Natural killer cell (primary cell): ENCODE measurements around the gene TACR2. TPM values are rescaled to one million over a fixed set of nuclear protein-coding genes. Genes with fewer than 3 reads are reported as not detected.

Experiments used
- ATAC-seq, 3 donors: fragments of 150-1000 bp in 2 of 3; fragments of 200-7000 bp in 1 of 3; cut with Tn5 transposase; 1 replicate in 1 of 3; 2 replicates in 2 of 3; pipeline ENCODE4 v1.10.0; 2021; ENCODE audit warnings: mild to moderate bottlenecking in 2 of 3, moderate library complexity in 2 of 3
- DNase-seq, 2 donors: peaks; one replicate each; pipeline versions ENCODE4 v3.0.0 to v3.0.0-alpha.2; 2013 to 2021; ENCODE audit warnings: mixed read lengths in 1 of 2
- H3K27ac ChIP-seq: one replicate; pipeline ENCODE4 v1.5.1; 2013; ENCODE audit warnings: mild to moderate bottlenecking, low read length
- H3K27me3 ChIP-seq: one replicate; pipeline ENCODE4 v1.6.1; 2013; ENCODE audit warnings: low read length; ENCODE audit not compliant: control insufficient read depth, insufficient read depth
- H3K36me3 ChIP-seq: one replicate; pipeline ENCODE4 v1.6.1; 2013; ENCODE audit warnings: low read length; ENCODE audit not compliant: control insufficient read depth, insufficient read depth
- H3K4me1 ChIP-seq: one replicate; pipeline ENCODE4 v1.6.1; 2013; ENCODE audit warnings: low read length; ENCODE audit not compliant: control insufficient read depth, insufficient read depth
- H3K4me3 ChIP-seq: one replicate; pipeline ENCODE4 v1.5.1; 2013; ENCODE audit warnings: low read length
- H3K9me3 ChIP-seq: one replicate; pipeline ENCODE4 v1.6.1; 2013; ENCODE audit warnings: low read length; ENCODE audit not compliant: control insufficient read depth, insufficient read depth
- H3K27ac Mint-ChIP-seq, 2 donors: one replicate each; pipeline ENCODE4 v1.8.0; 2022; ENCODE audit warnings: mild to moderate bottlenecking in 2 of 2, mixed read lengths in 2 of 2, moderate library complexity in 1 of 2
- H3K27me3 Mint-ChIP-seq, 2 donors: one replicate each; pipeline ENCODE4 v1.8.0; 2022; ENCODE audit warnings: low read depth in 2 of 2, mixed read lengths in 2 of 2
- H3K36me3 Mint-ChIP-seq: one replicate; pipeline ENCODE4 v1.8.0; 2022; ENCODE audit warnings: mixed read lengths
- H3K4me1 Mint-ChIP-seq, 2 donors: one replicate each; pipeline ENCODE4 v1.8.0; 2022; ENCODE audit warnings: mixed read lengths in 2 of 2
- H3K4me3 Mint-ChIP-seq: one replicate; pipeline ENCODE4 v1.8.0; 2022; ENCODE audit warnings: mild to moderate bottlenecking, moderate library complexity, mixed read lengths
- H3K9me3 Mint-ChIP-seq, 2 donors: one replicate each; pipeline ENCODE4 v1.8.0; 2022; ENCODE audit warnings: mixed read lengths in 2 of 2
- WGBS: methylation state at CpG from one replicate; pipeline ENCODE4 v1.1.7; 2013; ENCODE audit warnings: missing lambda C conversion rate; ENCODE audit not compliant: insufficient coverage; 5-methylcytosine and 5-hydroxymethylcytosine counted together
- intact Hi-C: fragments of 100-400 bp; cut with micrococcal nuclease; formaldehyde crosslinking; loops from one replicate; pipeline ENCODE4 v1.14.2; 2022
- total RNA-seq, 4 donors: library from RNA; stranded (reverse); fragments of 120-200 nt in 1 of 4; gene quantifications; one replicate each; pipeline versions ENCODE4 v1.2.3 to v1.2.4, GENCODE V29; 2013 to 2022
- TF ChIP-seq, protein P1 (sequence below): fragments of 200-600 bp; IDR thresholded peaks from one replicate; pipeline ENCODE4 v1.8.0; 2022; ENCODE audit warnings: antibody characterized with exemption

The TACR2 gene
- total RNA-seq, 3 donors from 2014 or later (not counting 1 experiment from before 2014, with no cell fraction given), result not detected

DNA sequence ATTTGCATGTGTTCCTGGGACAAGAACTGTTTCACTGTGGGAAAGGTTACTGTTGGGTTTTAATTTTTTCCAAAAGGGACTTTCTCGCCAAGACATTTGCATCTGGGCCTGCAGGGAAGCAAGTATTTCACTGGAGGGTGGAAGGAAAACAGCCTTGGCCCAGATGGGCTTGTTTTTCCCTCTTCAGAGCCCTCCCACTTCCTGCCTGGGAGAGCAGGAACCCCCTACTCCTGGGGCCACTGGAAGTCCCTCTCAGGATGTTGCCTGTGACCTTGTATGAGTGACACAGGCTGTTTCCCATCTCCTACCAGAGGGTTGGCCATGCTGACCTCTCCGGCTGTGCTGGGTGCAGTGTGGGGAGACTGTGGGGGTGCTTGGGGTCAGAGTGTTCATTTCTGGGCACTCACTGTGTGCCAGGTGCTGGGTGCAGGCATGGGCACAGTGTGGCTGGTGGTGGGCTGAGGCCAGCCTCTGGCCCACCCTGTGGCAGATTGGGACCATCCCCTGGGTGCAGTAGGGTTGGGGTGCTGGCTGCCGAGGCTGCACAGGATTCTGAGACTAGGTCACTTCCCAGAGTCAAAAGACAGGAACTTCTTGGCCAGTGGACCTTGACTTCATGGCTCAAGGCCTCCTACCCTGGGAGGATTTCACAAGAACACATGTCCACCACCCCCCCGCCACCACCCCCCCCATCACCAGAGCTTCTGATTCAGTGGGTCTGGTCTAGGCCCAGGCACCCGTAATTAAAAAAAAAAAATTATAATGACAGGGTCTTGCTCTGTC, 44.7 kb upstream of the TACR2 start:
- Mint-ChIP-seq H3K9me3 (no peaks in the 10 kb centered on the region), H3K27ac (no peak overlapping the region), H3K27me3 (no peaks in the 10 kb centered on the region), H3K4me3 (no peak overlapping the region), H3K36me3 (no peaks in the 10 kb centered on the region), H3K4me1 (peaks cover 20 to 27% of the 10 kb centered on the region in 2 donors)
- WGBS, result 81% methylated on average over 5 of the region's 5 CpGs
- H3K27me3 ChIP-seq, result no peaks in the 10 kb centered on the region
- no peak overlapping the region for H3K4me3 ChIP-seq
- no peak overlapping the region for H3K27ac ChIP-seq
- H3K9me3 ChIP-seq, result no peaks in the 10 kb centered on the region
- ATAC-seq (no peak), DNase-seq (no peak)
- TF ChIP-seq, protein P1, sequence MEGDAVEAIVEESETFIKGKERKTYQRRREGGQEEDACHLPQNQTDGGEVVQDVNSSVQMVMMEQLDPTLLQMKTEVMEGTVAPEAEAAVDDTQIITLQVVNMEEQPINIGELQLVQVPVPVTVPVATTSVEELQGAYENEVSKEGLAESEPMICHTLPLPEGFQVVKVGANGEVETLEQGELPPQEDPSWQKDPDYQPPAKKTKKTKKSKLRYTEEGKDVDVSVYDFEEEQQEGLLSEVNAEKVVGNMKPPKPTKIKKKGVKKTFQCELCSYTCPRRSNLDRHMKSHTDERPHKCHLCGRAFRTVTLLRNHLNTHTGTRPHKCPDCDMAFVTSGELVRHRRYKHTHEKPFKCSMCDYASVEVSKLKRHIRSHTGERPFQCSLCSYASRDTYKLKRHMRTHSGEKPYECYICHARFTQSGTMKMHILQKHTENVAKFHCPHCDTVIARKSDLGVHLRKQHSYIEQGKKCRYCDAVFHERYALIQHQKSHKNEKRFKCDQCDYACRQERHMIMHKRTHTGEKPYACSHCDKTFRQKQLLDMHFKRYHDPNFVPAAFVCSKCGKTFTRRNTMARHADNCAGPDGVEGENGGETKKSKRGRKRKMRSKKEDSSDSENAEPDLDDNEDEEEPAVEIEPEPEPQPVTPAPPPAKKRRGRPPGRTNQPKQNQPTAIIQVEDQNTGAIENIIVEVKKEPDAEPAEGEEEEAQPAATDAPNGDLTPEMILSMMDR, result no peak
- H3K36me3 ChIP-seq, result no peaks in the 10 kb centered on the region
- peaks cover 46% of the 10 kb centered on the region for H3K4me1 ChIP-seq
- intact Hi-C loops, result no loop called here

DNA sequence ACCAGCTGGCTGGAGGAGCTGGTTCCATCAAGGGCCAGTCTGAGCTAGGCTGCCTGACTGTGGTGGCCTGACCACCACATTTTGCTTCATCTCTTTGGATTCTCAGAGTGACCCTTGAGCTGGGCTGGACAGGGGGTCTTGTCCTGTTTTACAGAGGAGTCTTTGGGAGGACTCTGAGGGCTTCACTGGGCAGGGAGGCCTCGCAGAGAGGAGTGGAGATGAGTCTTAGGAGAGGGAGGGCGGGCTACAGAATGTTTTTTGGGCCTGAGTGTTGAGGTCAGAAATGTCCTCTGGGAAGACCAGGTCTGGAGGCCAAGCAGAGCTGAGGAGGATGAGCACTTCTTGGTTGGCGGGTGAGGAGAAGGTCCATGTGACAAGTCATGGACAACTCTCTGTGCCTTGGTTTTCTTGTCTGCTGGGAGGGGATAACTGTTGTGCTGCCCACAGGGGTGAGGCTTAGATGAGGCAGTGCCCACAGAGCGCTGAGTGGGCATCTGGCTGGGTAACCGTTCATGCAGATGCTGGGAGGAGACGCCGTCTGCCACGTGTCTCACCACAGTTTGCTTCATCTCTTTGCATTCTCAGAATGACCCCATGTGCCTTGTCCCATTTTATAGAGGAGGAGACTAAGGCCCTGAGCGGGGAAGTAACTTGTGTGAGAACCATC, 44.0 kb upstream of the TACR2 start:
- no peak overlapping the region for H3K4me3 ChIP-seq
- no peaks in the 10 kb centered on the region for H3K9me3 Mint-ChIP-seq

DNA sequence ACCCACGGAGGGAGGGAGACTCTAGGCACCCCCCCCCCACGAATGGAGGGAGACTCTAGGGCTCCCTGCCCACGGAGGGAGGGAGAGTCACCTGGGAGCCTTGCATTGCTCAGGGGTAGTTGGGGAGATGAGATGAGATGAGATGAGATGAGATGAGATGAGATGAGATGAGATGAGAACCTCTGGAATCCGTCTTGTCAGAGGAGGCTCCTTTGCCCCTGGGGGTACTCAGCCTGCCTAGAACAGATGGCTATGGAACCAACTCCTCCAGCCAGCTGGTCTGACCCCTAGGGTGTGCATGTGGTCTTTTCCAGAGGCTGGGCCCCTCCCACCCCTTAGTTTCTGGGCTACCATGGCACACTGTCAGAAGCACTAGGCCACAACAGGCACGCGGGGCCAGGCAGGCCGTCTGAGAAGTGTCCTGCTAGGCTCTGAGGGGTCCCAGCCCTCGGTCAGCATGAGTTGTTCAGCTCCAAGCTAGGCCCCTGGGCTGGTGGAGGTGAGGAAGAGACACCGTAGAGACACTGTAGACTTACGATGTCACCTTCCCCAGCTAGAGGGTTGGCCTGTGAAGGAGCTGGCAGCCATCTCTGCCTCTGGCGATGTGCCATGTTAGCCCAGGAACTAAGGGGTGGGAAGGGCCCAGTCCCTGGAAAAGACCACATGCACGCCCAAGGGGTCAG, 43.3 kb upstream of the TACR2 start:
- Histone ChIP-seq H3K4me3 (no peak overlapping the region), H3K27ac (no peak overlapping the region), H3K36me3 (no peaks in the 10 kb centered on the region), H3K4me1 (peaks cover 32% of the 10 kb centered on the region), H3K9me3 (no peaks in the 10 kb centered on the region), H3K27me3 (no peaks in the 10 kb centered on the region)
- no peak for DNase-seq
- ATAC-seq, result no peak
- no peaks in the 10 kb centered on the region for H3K36me3 Mint-ChIP-seq
- no peak overlapping the region for H3K27ac Mint-ChIP-seq
- H3K27me3 Mint-ChIP-seq, result no peaks in the 10 kb centered on the region
- TF ChIP-seq, protein P1, result no peak
- no peaks in the 10 kb centered on the region for H3K9me3 Mint-ChIP-seq
- peaks cover 9 to 13% of the 10 kb centered on the region in 2 donors for H3K4me1 Mint-ChIP-seq
- intact Hi-C loops, result loop anchor here (2.0 kb wide), 1 partner anchor 47 kb away; no protein-coding TSS in a partner anchor
- H3K4me3 Mint-ChIP-seq, result no peak overlapping the region
- WGBS, result 93% methylated on average over 12 of the region's 12 CpGs

More for the DNA sequence above, 44.0 kb upstream of the TACR2 start:
- ATAC-seq (no peak), DNase-seq (no peak)
- no peak overlapping the region for H3K4me3 Mint-ChIP-seq
- peaks cover 16 to 20% of the 10 kb centered on the region in 2 donors for H3K4me1 Mint-ChIP-seq
- Histone ChIP-seq H3K4me1 (peaks cover 39% of the 10 kb centered on the region), H3K27ac (no peak overlapping the region), H3K9me3 (no peaks in the 10 kb centered on the region), H3K36me3 (no peaks in the 10 kb centered on the region), H3K27me3 (no peaks in the 10 kb centered on the region)
- no peaks in the 10 kb centered on the region for H3K36me3 Mint-ChIP-seq
- no peaks in the 10 kb centered on the region for H3K27me3 Mint-ChIP-seq
- WGBS, result 78% methylated on average over 9 of the region's 9 CpGs
- no peak overlapping the region for H3K27ac Mint-ChIP-seq
- intact Hi-C loops, result no loop called here
- TF ChIP-seq, protein P1, result no peak
